ENCODE results near the gene TLX3.

TLX3 gene

DNA sequence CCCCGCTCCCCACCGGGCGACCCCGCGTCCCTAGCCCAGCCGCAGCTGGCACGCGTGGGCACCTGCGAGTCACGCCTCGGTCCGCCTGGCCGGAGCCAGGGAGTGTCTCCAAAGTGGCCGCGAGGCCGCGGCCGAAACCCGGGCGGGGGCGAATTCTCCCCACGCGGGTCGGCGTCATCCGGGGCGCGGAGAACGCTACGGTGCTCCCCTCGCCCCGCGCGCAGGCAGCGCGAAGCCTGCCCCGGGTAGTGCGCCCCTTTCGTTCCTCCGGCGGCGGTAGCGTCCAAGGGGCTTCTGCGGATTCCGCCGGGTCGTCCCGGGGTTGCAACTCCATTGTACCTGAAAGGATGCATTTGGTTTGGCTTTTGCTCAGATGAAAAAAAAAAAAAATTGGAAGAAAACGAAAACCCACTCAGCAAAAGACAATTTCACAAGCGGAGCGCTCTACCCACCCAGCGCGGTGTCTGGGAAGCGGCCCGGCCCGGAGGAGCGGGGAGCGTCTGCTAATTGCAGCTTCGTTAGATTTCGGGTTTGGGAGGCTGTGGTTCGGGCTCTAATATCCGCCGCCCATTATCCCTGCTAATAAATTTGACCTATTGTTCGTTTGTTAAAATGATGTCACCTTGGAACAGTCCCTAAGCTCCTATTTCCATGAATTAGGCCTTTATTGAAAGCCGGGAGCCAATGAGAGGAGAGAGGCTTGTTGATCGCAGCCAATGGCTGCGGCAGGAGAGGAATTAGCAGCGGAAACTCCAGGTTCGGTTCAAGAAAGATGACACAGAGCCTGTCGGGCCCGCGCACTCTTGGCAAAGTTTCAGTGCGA is at the start of gene TLX3:
TSS of gene TLX3 (plus strand) at position 796 of the 823 bp plus-strand sequence. CDS start 118 bp downstream, outside the sequence.
- no peak for TF ChIP-seq GATA3 (IDR thresholded peaks at IDR 0.05; ENCODE audit: low read depth, low read length)
- TF ChIP-seq GATA2 (IDR thresholded peaks at IDR 0.05; ENCODE audit: low read depth, low read length) = no peak

- no peak for TF ChIP-seq GATA3 (IDR thresholded peaks at IDR 0.05; ENCODE audit: low read depth, low read length)
- TF ChIP-seq GATA2 (IDR thresholded peaks at IDR 0.05; ENCODE audit: low read depth, low read length) = no peak
These were observed 47.7 kb upstream of the TLX3 start for GRCh38 chr5:171261361-171261760.

DNA sequence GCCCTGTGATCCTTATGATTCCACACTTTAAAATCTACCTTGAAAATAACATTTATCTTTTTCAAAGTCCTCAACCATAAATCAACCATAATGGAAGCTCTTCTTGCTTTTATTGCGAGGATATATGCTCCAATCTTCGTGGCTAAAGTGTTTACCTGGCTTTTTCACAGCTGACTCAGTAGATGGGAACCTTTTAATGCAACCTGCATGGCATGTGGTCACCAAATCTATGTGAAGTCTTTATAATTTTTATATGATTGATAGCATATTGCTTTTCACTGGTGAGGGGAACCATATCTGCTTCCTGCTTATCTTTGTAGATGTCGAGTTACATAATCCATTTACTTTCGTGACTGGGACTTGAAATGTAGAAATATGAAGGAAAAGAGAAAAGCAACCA is 47.1 kb upstream of the TLX3 start:
- no peak for TF ChIP-seq GATA3 (IDR thresholded peaks at IDR 0.05; ENCODE audit: low read depth, low read length)
- TF ChIP-seq GATA2 (IDR thresholded peaks at IDR 0.05; ENCODE audit: low read depth, low read length) = no peak

DNA sequence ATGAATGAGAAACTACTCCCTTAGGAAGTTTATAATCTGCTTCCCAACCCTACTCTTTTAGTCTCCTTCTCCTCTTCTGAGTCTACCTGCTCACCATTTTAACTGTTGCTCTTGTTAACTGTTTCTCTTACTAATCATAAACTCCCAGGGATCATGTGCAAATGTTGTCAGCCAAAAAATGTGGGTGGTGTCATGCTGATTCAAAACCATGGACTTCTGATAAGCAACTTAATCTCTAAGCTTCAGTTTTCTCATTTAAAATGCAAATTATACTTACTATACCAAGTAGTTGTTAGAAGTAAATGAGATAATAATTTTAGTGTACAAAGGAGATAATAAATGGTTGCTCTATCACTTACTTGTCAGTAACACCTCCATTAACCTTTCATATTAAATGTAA is 45.9 kb upstream of the TLX3 start:
- no peak for TF ChIP-seq GATA2 (IDR thresholded peaks at IDR 0.05; ENCODE audit: low read depth, low read length)
- TF ChIP-seq GATA3 (IDR thresholded peaks at IDR 0.05; ENCODE audit: low read depth, low read length) = no peak

DNA sequence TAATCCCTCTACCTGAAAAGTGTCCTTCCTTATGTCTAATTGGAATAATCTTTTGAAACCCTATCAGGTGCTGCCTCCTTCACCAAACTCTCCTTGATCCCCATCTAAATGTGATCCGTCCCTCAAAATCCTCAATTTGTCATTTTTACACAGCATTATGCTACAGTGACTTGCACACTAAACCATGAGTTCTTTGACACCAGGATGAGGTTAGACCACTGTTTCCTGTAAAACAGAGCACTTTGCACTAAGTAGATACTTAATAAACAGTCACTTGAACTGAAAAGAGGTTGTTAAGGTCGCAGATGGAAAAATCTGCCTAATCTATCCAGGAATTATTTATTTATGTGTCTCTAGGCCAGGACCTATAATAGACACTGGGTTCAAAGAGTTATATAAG is 44.2 kb upstream of the TLX3 start:
- TF ChIP-seq GATA2 (IDR thresholded peaks at IDR 0.05; ENCODE audit: low read depth, low read length) (no peak), GATA3 (IDR thresholded peaks at IDR 0.05; ENCODE audit: low read depth, low read length) (no peak)

DNA sequence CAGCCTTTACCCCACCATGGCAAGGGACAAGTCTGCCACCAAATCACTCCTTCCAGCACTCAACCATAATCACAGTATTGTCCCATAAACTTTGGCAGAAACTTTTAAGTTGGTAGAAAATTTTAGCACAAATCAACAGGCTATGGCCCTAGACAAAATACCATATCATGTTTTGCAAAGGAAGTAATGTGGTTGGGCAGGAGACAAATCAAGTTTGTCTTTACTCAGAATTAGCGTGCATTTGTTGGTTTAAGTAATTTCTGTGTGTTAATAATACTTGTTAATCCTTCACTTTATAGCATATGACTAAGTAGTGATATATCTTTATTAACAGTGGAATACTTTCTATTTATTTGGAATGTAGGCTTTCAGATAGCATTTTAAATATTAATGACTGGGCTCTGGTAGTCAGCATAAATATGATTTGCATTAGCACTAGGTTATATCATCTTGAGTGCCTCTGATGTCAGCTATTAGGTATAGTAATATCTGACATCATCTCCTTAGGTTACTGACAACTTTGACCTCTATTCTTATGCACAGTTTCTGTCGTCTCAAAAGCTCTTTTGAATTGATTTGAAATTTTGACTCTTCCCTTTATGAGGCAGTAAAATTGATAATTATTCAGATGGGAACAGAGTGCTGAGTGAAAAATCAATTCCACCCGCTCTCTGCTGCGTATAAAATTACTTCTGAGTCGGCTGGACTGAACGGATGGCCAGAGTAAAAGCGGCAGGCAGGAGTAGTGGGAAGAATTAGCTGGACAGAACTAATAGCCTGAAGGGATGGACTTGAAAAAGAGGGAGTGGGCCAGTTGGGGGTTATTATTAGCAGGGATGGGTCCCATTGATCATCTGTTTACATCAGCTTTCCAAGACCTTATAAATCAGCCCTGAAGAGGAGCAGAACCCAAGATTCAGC is 40.1 kb upstream of the TLX3 start:
- no peak for TF ChIP-seq GATA2 (IDR thresholded peaks at IDR 0.05; ENCODE audit: low read depth, low read length)
- TF ChIP-seq GATA3 (IDR thresholded peaks at IDR 0.05; ENCODE audit: low read depth, low read length) = no peak

- TF ChIP-seq GATA3 (IDR thresholded peaks at IDR 0.05; ENCODE audit: low read depth, low read length) (no peak), GATA2 (IDR thresholded peaks at IDR 0.05; ENCODE audit: low read depth, low read length) (no peak)
These were observed 39.3 kb upstream of the TLX3 start for GRCh38 chr5:171269717-171270116.

DNA sequence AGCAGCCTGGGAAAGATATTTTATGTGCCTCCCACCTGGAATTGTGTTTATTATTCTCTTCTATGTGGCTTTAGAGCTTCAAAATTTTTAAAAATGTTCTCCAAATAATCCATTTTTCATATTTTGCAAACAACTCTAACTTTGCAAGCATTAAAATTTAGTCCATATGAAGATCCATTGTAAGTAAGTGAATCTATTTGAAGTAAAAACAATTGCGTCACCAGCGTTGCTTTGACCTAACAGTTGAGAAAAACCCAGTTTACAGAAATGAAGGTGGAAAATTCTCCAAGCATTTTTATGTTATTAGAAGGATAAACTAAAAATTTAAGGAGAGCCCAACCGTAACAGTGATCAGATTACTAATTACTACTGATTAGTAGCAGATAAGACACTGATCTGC is 38.9 kb upstream of the TLX3 start:
- TF ChIP-seq GATA2 (IDR thresholded peaks at IDR 0.05; ENCODE audit: low read depth, low read length) = no peak
- TF ChIP-seq GATA3 (IDR thresholded peaks at IDR 0.05; ENCODE audit: low read depth, low read length) = no peak

- TF ChIP-seq GATA2 (IDR thresholded peaks at IDR 0.05; ENCODE audit: low read depth, low read length) (no peak), GATA3 (IDR thresholded peaks at IDR 0.05; ENCODE audit: low read depth, low read length) (no peak)
These were observed 37.2 kb upstream of the TLX3 start for GRCh38 chr5:171271798-171272197.

- TF ChIP-seq GATA2 (IDR thresholded peaks at IDR 0.05; ENCODE audit: low read depth, low read length) (no peak), GATA3 (IDR thresholded peaks at IDR 0.05; ENCODE audit: low read depth, low read length) (no peak)
These were observed 35.8 kb upstream of the TLX3 start for GRCh38 chr5:171272996-171273970.

DNA sequence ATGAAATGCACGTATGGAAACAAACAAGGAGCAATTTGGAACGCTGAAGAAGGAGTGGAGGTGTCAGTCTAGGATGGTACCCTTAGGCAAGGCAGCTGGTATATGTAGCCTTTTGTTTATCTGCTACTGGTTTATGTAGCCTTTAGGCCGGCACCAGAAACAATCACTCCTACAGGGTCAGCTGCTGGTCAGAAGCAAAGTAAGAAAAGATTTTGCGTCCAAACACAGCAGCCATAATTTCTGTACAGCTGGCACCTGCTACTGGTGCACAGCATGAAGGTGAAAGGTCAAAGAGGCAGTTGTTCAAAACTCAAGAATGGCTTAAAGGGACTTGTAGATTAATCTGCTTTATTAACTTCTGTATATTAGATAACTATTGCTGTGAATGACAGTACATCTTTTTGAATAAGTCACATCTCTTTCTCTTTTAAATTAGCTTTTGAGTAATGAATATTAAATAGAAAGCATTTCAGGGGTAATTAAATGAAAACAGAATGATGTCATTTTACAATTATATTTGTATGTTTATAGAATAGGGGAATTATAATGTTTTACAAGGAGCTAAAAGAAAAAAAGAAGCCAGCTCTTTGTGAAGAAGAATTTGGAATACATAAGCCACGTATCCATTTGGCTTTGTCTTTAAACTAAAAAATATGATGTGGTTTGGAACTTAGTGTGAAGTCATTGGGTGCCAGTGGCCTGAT is 33.1 kb upstream of the TLX3 start:
- TF ChIP-seq GATA3 (IDR thresholded peaks at IDR 0.05; ENCODE audit: low read depth, low read length) = no peak
- no peak for TF ChIP-seq GATA2 (IDR thresholded peaks at IDR 0.05; ENCODE audit: low read depth, low read length)

- no peak for TF ChIP-seq GATA2 (IDR thresholded peaks at IDR 0.05; ENCODE audit: low read depth, low read length)
These were observed 25.3 kb upstream of the TLX3 start for GRCh38 chr5:171283753-171284152.

DNA sequence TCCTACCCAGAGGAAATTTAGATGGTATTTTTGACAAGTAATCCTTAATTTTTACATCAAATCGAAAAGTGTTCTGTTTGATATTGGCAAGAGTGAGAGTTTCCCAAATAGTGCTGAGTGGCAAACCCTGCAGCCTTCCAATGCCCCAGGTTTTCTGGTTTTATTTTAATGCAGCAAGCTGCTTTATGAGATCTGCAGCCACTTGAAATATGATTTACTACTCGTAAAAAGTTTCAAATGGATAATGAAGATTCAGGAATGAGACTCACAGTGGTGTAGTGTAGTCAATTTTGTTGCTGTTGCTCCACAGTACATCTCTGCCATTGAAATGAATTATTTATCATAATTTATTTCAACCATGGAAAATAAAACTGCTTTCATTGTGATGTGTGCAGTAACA is 23.6 kb upstream of the TLX3 start:
- TF ChIP-seq GATA2 (IDR thresholded peaks at IDR 0.05; ENCODE audit: low read depth, low read length) (no peak), GATA3 (IDR thresholded peaks at IDR 0.05; ENCODE audit: low read depth, low read length) (no peak)

Data from SH-SY5Y (cell line).